Measurements from ENCODE around the gene SNAPC4.

Gene SNAPC4

DNA sequence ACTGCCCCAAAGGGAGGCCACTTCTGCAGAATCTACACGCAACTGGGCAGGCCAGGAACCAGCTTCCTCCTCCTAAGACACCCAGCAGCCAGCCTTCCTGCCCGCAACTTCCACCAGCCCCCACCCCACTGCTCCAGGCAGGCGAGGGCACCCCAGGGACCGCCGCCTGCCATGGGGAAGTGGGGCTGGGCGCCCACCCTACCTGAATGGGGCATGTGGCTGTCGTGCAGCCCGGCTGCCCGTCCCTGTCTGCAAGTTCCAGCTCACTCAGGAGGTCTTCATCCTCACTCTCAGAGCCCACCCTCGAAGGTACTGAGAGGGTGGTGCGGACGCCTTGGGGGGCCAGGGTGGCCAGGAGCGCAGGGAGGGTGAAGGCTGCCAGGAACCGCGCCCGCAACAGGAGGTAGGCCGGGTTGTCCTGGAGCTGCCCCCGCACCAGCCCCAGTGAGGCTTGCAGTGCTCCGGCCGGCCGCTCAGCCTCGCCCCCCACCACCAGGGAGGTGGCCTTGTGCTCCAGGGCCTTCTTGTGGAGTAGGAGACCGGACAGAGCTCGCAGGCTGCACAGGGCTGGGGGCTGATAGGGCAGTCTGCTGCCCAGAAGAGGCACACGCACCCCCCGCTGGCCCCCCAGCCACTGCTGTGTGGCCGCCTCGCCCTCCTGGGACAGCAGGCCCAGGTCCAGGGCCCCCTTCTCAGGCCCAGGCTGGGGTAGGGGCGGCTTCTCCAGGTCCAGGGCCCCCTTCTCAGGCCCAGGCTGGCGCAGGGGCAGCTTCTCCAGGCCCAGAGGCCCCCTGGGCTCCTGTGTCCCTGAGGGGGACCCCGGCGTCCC lies 22.4 kb downstream of the SNAPC4 start:
- ChIA-PET POLR2A (interaction anchor here (0.6 kb wide), 1 partner anchor 883 kb away, joined by 3 read pairs; no protein-coding TSS in a partner anchor), CTCF (interaction anchor here (1.5 to 2.1 kb wide), 3 partner anchors 11 to 65 kb away, joined by 5 to 12 read pairs (median 11); partner anchors contain the start of gene DNLZ)
- DNase-seq (ENCODE audit: low read depth, low spot score): no peak
- H3K4me3 ChIP-seq (ENCODE audit: low read depth, low read length): no peak overlapping the region
- TF ChIP-seq, protein P1, sequence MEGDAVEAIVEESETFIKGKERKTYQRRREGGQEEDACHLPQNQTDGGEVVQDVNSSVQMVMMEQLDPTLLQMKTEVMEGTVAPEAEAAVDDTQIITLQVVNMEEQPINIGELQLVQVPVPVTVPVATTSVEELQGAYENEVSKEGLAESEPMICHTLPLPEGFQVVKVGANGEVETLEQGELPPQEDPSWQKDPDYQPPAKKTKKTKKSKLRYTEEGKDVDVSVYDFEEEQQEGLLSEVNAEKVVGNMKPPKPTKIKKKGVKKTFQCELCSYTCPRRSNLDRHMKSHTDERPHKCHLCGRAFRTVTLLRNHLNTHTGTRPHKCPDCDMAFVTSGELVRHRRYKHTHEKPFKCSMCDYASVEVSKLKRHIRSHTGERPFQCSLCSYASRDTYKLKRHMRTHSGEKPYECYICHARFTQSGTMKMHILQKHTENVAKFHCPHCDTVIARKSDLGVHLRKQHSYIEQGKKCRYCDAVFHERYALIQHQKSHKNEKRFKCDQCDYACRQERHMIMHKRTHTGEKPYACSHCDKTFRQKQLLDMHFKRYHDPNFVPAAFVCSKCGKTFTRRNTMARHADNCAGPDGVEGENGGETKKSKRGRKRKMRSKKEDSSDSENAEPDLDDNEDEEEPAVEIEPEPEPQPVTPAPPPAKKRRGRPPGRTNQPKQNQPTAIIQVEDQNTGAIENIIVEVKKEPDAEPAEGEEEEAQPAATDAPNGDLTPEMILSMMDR (IDR thresholded peaks at IDR 0.05; ENCODE audit: insufficient read depth, low read length, missing control alignments): no peak

DNA sequence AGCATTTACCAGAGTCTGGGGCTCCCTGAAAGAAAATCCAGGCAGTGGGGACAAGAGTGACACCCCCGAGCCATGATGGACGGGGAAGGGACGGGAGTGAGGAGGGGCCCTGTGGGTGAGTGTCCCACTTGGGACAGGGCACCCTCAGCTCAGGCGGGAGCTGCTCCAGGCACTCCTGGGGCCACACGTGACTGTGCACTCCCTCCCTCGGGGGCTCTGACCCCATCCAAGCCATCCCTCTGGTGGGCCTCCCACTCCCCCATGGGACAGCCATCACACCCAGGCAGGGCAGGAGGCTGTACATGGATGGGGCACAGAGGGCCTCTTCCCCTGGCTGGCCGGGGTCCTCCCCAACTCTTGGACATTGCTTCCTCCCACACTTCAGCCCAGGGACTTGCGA lies 23.5 kb downstream of the SNAPC4 start:
- CTCF ChIA-PET: interaction anchor here (1.6 to 5.2 kb wide), 3 partner anchors 12 to 13 kb away, joined by 5 to 54 read pairs (median 11); partner anchors contain the start of gene DNLZ
- POLR2A ChIA-PET: no interaction called here
- no peak overlapping the region for H3K4me3 ChIP-seq (ENCODE audit: low read depth, low read length)
- DNase-seq (ENCODE audit: low read depth, low spot score): no peak
- TF ChIP-seq, protein P1 (IDR thresholded peaks at IDR 0.05; ENCODE audit: insufficient read depth, low read length, missing control alignments): no peak

GRCh38 chr9:136375096-136375495 lies 24.9 kb downstream of the SNAPC4 start:
- ChIA-PET POLR2A (interaction anchor here (0.7 to 1.1 kb wide), 2 partner anchors 15 to 49 kb away, joined by 3 to 4 read pairs; no protein-coding TSS in a partner anchor), CTCF (interaction anchor here (0.7 to 5.2 kb wide), 4 partner anchors 11 to 64 kb away, joined by 3 to 54 read pairs (median 4); partner anchors contain the start of gene DNLZ)
- DNase-seq (ENCODE audit: low read depth, low spot score): no peak
- H3K4me3 ChIP-seq (ENCODE audit: low read depth, low read length): no peak overlapping the region
- TF ChIP-seq, protein P1 (IDR thresholded peaks at IDR 0.05; ENCODE audit: insufficient read depth, low read length, missing control alignments): no peak

DNA sequence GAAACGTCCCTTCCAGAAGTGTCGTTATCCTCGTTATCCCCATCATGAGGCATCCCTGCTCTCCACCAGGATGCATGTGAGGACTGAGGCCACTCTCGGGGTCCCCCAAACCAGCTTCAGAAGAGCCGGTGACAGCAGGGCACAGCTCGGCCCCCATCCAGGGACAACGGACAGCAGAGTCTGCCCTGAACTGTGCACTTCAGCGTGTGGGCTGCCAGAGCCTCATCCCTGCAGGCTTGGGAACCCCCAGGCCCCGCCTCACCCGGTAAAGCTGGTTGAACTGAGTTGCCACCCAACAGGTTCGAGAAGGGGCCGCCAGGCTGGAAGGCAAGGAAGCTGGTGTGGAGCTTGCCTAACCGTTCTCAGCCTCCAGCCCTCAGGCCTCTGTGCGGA lies 25.8 kb downstream of the SNAPC4 start:
- POLR2A ChIA-PET: interaction anchor here (0.7 to 1.4 kb wide), 4 partner anchors 9 to 48 kb away, joined by 3 to 4 read pairs (median 4); partner anchors contain the start of gene DNLZ
- no peak overlapping the region for H3K4me3 ChIP-seq (ENCODE audit: low read depth, low read length)
- CTCF ChIA-PET: interaction anchor here (0.8 to 5.2 kb wide), 4 partner anchors 11 to 61 kb away, joined by 4 to 54 read pairs (median 6); partner anchors contain the start of gene DNLZ
- TF ChIP-seq, protein P1 (IDR thresholded peaks at IDR 0.05; ENCODE audit: insufficient read depth, low read length, missing control alignments): no peak
- DNase-seq (ENCODE audit: low read depth, low spot score): no peak

DNA sequence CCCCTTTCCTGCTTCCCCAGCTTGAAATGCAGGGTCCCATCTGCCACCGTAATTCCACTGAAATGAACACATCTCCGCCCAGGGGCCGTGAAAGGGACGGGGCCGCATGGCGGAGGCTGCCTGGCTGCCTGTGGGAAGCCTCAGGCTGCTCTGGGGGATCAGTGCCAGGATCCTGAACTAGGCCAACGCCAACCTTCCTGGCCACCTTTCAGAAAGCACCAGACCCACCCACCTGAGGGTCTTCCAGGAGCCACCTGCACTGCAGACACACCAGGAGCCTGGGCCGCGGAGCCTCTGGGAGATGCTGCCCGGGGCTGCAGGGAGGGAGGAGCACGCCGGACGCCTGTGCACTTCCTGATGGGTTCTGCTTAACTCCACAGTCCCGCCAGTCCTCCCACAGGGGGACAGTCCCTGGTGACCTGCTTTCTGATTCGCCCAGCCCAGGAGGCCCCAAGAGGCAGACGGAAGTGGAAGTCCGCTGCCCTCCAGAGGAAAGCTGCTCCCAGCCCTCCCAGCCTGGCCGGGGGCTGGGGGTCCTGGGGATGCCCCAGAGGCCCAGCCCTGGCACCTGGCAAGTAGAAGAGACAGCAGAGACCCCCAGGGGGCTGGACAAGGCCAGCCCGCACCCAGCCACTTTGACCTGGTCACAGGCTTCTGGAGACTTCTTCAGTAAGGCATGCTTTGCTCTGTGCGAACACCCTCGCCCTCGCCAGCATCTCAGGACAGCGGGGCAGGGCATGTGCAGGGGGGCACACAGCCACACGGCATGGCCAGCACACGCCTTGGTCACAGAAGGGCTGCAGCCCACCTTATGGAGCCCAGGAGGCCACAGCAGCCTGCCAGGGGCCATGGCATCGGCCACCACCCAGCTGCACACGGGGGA lies 26.4 kb downstream of the SNAPC4 start, which contains the start of gene CARD9:
Gene CARD9, minus strand, starts transcription at position 370 of the 883 bp plus-strand sequence. CDS start 1,591 bp downstream, outside the sequence.
- no peak for DNase-seq (ENCODE audit: low read depth, low spot score)
- H3K4me3 ChIP-seq (ENCODE audit: low read depth, low read length): no peak within 1 kb of the TSS
- ChIA-PET CTCF (interaction anchor here (1.6 to 5.2 kb wide), 3 partner anchors 10 to 60 kb away, joined by 6 to 54 read pairs (median 7); partner anchors contain the start of gene DNLZ), POLR2A (interaction anchor here (1.1 to 1.5 kb wide), 5 partner anchors 8 to 48 kb away, joined by 3 to 7 read pairs (median 4); partner anchors contain the start of gene DNLZ)
- TF ChIP-seq, protein P1 (IDR thresholded peaks at IDR 0.05; ENCODE audit: insufficient read depth, low read length, missing control alignments): no peak
